Stomach (tissue), 4 donors: ENCODE data around the gene KRTAP10-9.

Experiments used
- CTCF ChIP-seq, 7 experiments: fragments of 450-650 bp in 4 of 7; fragments of 200-600 bp in 3 of 7; sonication (generic) in 3 of 7; IDR thresholded peaks; one replicate each; pipeline ENCODE4 v1.5.1; 2016 to 2019; ENCODE audit warnings: antibody characterized with exemption in 7 of 7, control low read depth in 2 of 7, mild to moderate bottlenecking in 1 of 7
- POLR2A ChIP-seq, 4 donors: fragments of 450-650 bp; IDR thresholded peaks; one replicate each; pipeline ENCODE4 v1.6.1; 2016; ENCODE audit warnings: antibody characterized with exemption in 4 of 4, control low read depth in 2 of 4, mild to moderate bottlenecking in 1 of 4, moderate library complexity in 1 of 4

- no peak for TF ChIP-seq CTCF (IDR thresholded peaks at IDR 0.05)
- TF ChIP-seq POLR2A (IDR thresholded peaks at IDR 0.05): no peak
Observed at GRCh38 chr21:44592446-44593311, 34.2 kb upstream of the KRTAP10-9 start, which contains the start of gene KRTAP10-6.
